Thoracic aorta (tissue), 2 donors: ENCODE data around the gene KRTAP10-4. TPM values are rescaled to one million over a fixed set of nuclear protein-coding genes. Genes with fewer than 3 reads are reported as not detected.

Experiments
- ATAC-seq: fragments of 150-250 bp; one replicate; pipeline ENCODE4 v1.8.0; 2017; ENCODE audit warnings: low read depth; ENCODE audit not compliant: insufficient number of reproducible peaks, low FRiP score
- DNase-seq: peaks from one replicate; pipeline ENCODE4 v3.0.0-alpha.2; 2020; ENCODE audit warnings: low spot score
- H3K27ac ChIP-seq, 2 donors: fragments of 200-600 bp; sonication (generic); 1 replicate in 1 of 2; 2 replicates in 1 of 2; pipeline ENCODE4 v1.5.1; 2016; ENCODE audit warnings: mild to moderate bottlenecking in 2 of 2, moderate library complexity in 2 of 2
- H3K27me3 ChIP-seq: fragments of 200-600 bp; sonication (generic); replicated peaks from 2 replicates; pipeline ENCODE4 v1.6.0; 2016; ENCODE audit warnings: mild to moderate bottlenecking; ENCODE audit not compliant: insufficient read depth
- H3K36me3 ChIP-seq: fragments of 200-600 bp; sonication (generic); one replicate; pipeline ENCODE4 v1.5.1; 2016
- H3K4me1 ChIP-seq, 2 donors: fragments of 200-600 bp; sonication (generic); 1 replicate in 1 of 2; 2 replicates in 1 of 2; pipeline versions ENCODE4 v1.5.1 to v1.6.0; 2016; ENCODE audit warnings: low read depth in 2 of 2, mild to moderate bottlenecking in 1 of 2; ENCODE audit not compliant: control insufficient read depth in 1 of 2
- H3K4me3 ChIP-seq: fragments of 200-600 bp; sonication (generic); 2 replicates; pipeline ENCODE4 v1.5.1; 2016; ENCODE audit warnings: mild to moderate bottlenecking
- H3K9me3 ChIP-seq: fragments of 200-600 bp; sonication (generic); 2 replicates; pipeline ENCODE4 v1.5.1; 2016
- total RNA-seq, 2 donors: library from RNA; depleted of rRNA; stranded (reverse); fragments of >200 nt; gene quantifications; one replicate each; pipeline versions ENCODE4 v1.1.0 to v1.2.3, GENCODE V29; 2016
- TF ChIP-seq, protein P1 (sequence below): fragments of 200-600 bp; sonication (generic); IDR thresholded peaks from one replicate; pipeline ENCODE4 v1.5.1; 2019; ENCODE audit warnings: antibody characterized with exemption

The KRTAP10-4 gene
- total RNA-seq, 2 donors from 2014 or later: not detected

DNA sequence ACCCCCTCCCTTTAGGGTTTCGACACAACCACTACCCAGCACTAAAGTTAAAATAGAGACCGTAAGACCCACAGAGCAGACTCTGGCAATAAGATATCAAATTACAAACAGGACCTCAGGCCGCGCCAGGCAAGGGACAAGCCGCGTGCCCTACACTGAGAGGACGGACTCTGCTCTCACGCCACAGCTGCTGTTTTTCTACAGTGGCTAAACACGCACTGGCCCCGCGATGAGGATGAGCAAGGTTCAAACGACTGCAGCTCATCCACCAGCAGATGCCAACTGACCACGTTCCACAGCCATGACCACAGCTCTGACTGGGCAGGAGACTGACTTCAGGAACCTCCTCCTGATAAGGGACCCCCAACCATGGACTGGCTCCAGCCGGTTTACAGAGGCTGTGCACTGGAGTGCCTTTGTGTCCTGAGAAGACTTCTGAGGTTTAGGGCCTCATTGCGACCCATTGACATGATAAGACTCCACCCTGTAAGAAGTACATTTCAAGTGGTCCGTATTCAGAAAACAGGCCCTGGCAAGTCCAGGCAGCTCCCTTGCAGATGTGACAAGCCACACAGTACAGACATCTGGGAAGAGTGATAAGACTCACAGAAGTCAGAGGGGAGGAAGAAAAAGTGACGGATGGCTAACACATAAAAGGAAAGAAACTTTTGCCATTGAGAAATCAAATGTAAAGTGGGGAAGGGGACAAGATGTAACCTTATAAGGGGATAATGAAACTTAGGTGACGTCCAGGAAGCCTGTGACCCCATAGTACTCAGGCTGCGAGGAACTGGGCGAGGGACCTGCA lies 20.3 kb downstream of the KRTAP10-4 start:
- H3K4me3 ChIP-seq: no peak overlapping the region
- TF ChIP-seq, protein P1, sequence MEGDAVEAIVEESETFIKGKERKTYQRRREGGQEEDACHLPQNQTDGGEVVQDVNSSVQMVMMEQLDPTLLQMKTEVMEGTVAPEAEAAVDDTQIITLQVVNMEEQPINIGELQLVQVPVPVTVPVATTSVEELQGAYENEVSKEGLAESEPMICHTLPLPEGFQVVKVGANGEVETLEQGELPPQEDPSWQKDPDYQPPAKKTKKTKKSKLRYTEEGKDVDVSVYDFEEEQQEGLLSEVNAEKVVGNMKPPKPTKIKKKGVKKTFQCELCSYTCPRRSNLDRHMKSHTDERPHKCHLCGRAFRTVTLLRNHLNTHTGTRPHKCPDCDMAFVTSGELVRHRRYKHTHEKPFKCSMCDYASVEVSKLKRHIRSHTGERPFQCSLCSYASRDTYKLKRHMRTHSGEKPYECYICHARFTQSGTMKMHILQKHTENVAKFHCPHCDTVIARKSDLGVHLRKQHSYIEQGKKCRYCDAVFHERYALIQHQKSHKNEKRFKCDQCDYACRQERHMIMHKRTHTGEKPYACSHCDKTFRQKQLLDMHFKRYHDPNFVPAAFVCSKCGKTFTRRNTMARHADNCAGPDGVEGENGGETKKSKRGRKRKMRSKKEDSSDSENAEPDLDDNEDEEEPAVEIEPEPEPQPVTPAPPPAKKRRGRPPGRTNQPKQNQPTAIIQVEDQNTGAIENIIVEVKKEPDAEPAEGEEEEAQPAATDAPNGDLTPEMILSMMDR: no peak
- no peaks in the 10 kb centered on the region for H3K9me3 ChIP-seq
- no peak for ATAC-seq
- DNase-seq: no peak
- no peaks in the 10 kb centered on the region for H3K4me1 ChIP-seq
- no peaks in the 10 kb centered on the region for H3K27me3 ChIP-seq
- H3K36me3 ChIP-seq: no peaks in the 10 kb centered on the region
- H3K27ac ChIP-seq: no peak overlapping the region

DNA sequence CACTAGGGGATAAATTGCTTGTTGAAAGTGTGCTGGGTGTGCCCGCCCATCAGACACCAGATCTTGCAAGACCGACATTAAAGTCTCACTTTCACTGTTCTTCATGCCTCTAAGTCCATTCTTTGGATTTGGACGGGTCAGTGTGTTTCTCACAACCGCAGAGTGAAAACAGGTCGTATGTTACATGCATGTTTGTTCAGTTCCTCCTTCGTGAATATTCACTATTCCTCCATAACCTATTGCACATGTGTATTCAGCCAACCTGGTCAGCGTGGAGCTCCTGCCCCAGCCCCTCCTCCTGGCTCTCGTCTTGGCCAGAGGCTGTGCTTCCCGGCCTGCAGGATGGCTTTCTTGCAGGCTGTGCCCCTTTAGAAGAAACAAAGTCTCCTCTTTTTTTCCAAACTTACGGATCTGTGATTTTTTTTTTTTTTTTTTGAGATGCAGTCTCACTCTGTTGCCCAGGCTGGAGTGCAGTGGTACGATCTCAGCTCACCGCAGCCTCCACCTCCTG lies 20.9 kb downstream of the KRTAP10-4 start:
- no peaks in the 10 kb centered on the region for H3K36me3 ChIP-seq
- no peak for ATAC-seq
- no peak overlapping the region for H3K4me3 ChIP-seq
- H3K4me1 ChIP-seq: no peaks in the 10 kb centered on the region
- no peak overlapping the region for H3K27ac ChIP-seq
- TF ChIP-seq, protein P1: no peak
- no peaks in the 10 kb centered on the region for H3K9me3 ChIP-seq
- no peaks in the 10 kb centered on the region for H3K27me3 ChIP-seq
- DNase-seq: no peak

DNA sequence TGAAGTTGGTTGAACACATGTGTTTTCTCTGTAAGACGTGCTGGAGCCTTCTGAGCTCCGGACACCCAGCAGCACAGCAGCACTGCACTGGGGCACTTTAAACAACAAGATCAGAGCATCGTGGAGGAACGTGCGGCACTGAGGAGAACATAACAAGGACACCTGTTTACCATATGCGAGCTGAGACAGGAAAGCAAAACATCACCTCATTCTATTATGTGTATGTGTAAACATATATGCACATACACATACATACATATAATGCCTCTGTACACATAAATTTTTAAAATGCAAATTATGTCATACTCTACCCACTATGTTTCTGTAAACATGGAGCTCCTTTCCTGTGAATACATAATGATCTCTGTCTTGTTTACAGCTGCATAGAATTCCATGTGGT lies 22.0 kb downstream of the KRTAP10-4 start:
- H3K4me1 ChIP-seq: no peaks in the 10 kb centered on the region
- H3K27ac ChIP-seq: no peak overlapping the region
- H3K36me3 ChIP-seq: no peaks in the 10 kb centered on the region
- ATAC-seq: no peak
- no peak for DNase-seq
- no peaks in the 10 kb centered on the region for H3K27me3 ChIP-seq
- H3K9me3 ChIP-seq: no peaks in the 10 kb centered on the region
- H3K4me3 ChIP-seq: no peak overlapping the region
- TF ChIP-seq, protein P1: no peak

DNA sequence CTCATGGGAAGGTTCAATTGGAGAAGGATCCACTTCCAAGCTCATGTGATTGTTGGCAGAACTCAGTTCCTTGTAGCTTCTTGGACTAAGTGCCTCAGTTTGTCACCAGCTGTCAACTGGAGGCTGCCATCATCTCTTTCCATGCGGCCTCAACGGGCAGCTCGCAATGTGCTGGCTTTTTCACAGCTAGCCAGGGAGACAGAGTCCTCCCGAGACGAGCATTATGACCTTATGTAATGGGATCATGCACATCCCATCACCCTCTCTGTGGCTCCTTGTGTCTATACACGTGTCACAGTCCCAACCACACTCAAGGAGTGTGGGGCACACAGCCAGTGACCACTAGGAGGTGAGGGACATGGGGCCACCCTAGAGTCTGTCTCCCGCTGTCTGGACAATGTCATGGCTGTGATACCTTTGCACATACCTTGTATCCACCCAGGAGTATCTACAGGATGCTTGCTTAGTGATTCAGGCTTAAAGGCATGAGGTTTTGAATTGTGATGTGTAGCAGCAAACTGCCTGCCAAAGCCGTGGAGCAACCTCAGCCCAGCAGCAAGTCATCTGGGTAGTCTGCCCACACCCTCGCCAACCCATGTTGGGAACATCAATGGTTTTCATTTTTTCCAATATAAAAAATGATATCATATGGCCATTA lies 22.7 kb downstream of the KRTAP10-4 start:
- H3K4me1 ChIP-seq: no peaks in the 10 kb centered on the region
- TF ChIP-seq, protein P1: no peak
- no peaks in the 10 kb centered on the region for H3K27me3 ChIP-seq
- DNase-seq (no peak), ATAC-seq (no peak)
- H3K27ac ChIP-seq: no peak overlapping the region
- H3K36me3 ChIP-seq: no peaks in the 10 kb centered on the region
- no peaks in the 10 kb centered on the region for H3K9me3 ChIP-seq
- H3K4me3 ChIP-seq: no peak overlapping the region

DNA sequence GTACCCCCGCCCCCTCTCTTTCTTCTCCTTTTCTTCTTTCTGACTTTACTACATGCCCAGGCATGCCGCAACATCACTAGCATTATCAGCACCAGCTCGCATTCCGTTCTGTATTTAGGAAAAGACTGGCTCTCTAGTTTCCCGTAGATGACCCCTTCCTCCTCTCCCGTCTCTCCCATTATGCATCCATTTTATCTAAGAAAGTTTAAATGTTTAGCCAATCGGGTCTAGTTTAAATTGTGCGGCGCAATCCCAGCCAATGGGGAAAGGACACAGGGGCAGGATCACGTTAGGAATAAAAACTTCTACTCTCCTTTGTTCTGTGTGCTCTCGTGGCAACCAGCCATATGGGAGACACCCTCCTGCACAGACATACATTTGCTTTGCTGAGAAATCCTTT lies 24.5 kb downstream of the KRTAP10-4 start:
- ATAC-seq (no peak), DNase-seq (no peak)
- Histone ChIP-seq H3K27me3 (no peaks in the 10 kb centered on the region), H3K36me3 (no peaks in the 10 kb centered on the region), H3K9me3 (no peaks in the 10 kb centered on the region), H3K27ac (no peak overlapping the region), H3K4me3 (no peak overlapping the region), H3K4me1 (no peaks in the 10 kb centered on the region)
- TF ChIP-seq, protein P1: no peak
